Calu3 (cell line): Measurements from ENCODE around the gene GALNT12. TPM values are rescaled to one million over a fixed set of nuclear protein-coding genes. Genes with fewer than 3 reads are reported as not detected.

Experiments
- BruUV-seq: library from RNA; stranded (reverse); fragments of 400-500 nt; replicated peaks from 2 replicates; lab custom pipeline; 2021; lab: Mats Ljungman, UMichigan
- CTCF ChIA-PET: fragments of 300-600 bp; sonication (Branson Sonifier 250); formaldehyde crosslinking; loops from one replicate; lab custom pipeline; 2022; ENCODE audit warnings: antibody characterized with exemption; lab: Charles Lee
- DNase-seq: peaks from one replicate; pipeline ENCODE4 v3.0.0; 2022
- H3K27ac Mint-ChIP-seq: one replicate; pipeline ENCODE4 v1.8.0; 2022; ENCODE audit warnings: mixed read lengths; ENCODE audit not compliant: unreplicated experiment
- H3K27me3 Mint-ChIP-seq: one replicate; pipeline ENCODE4 v1.8.0; 2022; ENCODE audit warnings: mixed read lengths; ENCODE audit not compliant: unreplicated experiment
- H3K36me3 Mint-ChIP-seq: one replicate; pipeline ENCODE4 v1.8.0; 2022; ENCODE audit warnings: mild to moderate bottlenecking, moderate library complexity, mixed read lengths; ENCODE audit not compliant: insufficient read depth, unreplicated experiment
- H3K4me1 Mint-ChIP-seq: one replicate; pipeline ENCODE4 v1.8.0; 2022; ENCODE audit warnings: mild to moderate bottlenecking, low read depth, mixed read lengths; ENCODE audit not compliant: unreplicated experiment
- H3K4me3 Mint-ChIP-seq: one replicate; pipeline ENCODE4 v1.8.0; 2022; ENCODE audit warnings: mild to moderate bottlenecking, low read depth, moderate library complexity, mixed read lengths; ENCODE audit not compliant: unreplicated experiment
- H3K9me3 Mint-ChIP-seq: one replicate; pipeline ENCODE4 v1.8.0; 2022; ENCODE audit warnings: low read depth, mixed read lengths; ENCODE audit not compliant: unreplicated experiment
- CTCF ChIP-seq: fragments of 200-600 bp; IDR thresholded peaks from one replicate; pipeline ENCODE4 v1.8.0; 2022; ENCODE audit warnings: antibody characterized with exemption; ENCODE audit not compliant: unreplicated experiment
- intact Hi-C: fragments of 100-400 bp; cut with micrococcal nuclease; formaldehyde crosslinking; loops from one replicate; pipeline ENCODE4 v1.10.0; 2022; ENCODE audit not compliant: unreplicated experiment
- total RNA-seq: library from RNA; stranded (reverse); gene quantifications from 2 replicates; pipeline ENCODE4 v1.2.3, GENCODE V29; 2022

GALNT12 gene
- total RNA-seq, 1 experiment from 2014 or later = 49.2 TPM

- BruUV-seq = no TSS peak
- intact Hi-C loops = loop anchor here (5.0 kb wide), 1 partner anchor 169 kb away; no protein-coding TSS in a partner anchor
- Mint-ChIP-seq H3K27me3 (no peaks in the 10 kb centered on the region), H3K27ac (peak overlapping the region; percentile 73), H3K9me3 (peaks cover 4% of the 10 kb centered on the region), H3K4me3 (peak overlapping the region; percentile 84), H3K36me3 (peaks cover 30% of the 10 kb centered on the region), H3K4me1 (peaks cover 49% of the 10 kb centered on the region)
- no peak for TF ChIP-seq CTCF
- DNase-seq = peak; percentile 81
- CTCF ChIA-PET = interaction anchor here (0.5 to 1.0 kb wide), 2 partner anchors 39 to 50 kb away, joined by 3 to 4 read pairs; no protein-coding TSS in a partner anchor
Measured at GRCh38 chr9:98808411-98808815, 943 bp downstream of the GALNT12 start.

DNA sequence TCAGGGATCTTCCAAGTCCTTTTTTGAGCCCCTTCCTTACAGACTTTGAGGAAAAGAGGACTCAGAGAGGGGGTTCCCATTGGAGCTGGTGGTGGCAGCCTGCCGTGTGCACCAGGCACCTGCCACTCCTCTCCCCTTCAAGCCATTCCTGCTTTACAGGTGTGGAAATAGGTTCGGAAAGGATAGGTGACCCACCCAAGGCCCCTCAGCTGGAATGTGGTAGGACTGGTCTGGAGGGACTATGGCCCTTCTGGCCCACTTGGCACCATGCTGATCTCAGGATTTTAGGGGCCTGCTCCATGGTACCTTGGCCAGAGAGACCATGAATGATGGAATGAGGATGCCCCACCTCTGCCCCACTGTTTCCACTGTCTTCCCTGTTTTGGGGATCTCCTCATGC is 1.4 kb downstream of the GALNT12 start:
- H3K36me3 Mint-ChIP-seq = peaks cover 30% of the 10 kb centered on the region

DNA sequence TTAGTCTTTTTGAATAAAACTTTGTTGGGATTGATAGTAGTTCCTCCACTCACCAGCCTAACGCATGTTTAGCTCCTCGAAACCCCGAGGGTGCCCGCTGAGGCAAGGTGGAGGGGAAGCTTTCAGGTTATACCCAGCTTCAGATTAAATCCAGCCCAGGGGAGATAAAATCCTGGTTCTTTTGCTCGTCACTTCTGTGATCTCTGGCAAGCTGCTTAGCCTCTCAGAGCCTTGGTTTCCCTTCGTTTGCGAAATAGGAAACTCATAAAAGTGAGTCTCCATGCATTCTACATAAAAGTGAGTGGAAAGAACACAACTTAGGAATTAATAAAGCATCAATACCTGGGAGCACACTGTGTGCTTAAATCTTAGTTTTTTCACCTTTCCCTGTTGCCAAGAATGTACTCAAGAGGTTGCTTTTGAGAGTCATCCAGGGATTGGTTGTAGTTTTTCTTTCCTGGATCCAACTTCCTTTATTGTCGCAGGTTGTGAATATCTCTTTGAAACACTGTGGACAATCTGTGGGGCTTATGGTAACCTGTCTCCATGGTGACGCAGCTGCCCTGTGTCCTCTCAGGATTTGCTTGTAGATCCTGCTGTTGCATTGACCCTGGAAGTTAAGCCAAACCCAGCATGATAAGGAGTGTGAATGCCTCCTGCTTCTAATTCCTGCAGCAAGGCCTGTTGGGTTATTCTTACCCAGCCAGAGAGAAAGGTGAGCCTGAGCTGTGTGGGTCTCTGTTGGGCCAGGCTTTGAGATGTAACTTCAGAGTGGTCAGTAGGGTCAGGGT is 2.0 kb downstream of the GALNT12 start:
- H3K36me3 Mint-ChIP-seq = peaks cover 30% of the 10 kb centered on the region
- CTCF ChIA-PET = no interaction called here
- H3K4me1 Mint-ChIP-seq = peaks cover 49% of the 10 kb centered on the region

More for the DNA sequence above, 1.4 kb downstream of the GALNT12 start:
- no peak for TF ChIP-seq CTCF
- Mint-ChIP-seq H3K4me1 (peaks cover 49% of the 10 kb centered on the region), H3K27ac (peak overlapping the region; percentile 73), H3K9me3 (peaks cover 4% of the 10 kb centered on the region), H3K27me3 (no peaks in the 10 kb centered on the region), H3K4me3 (peak overlapping the region; percentile 84)
- CTCF ChIA-PET = interaction anchor here (1.0 kb wide), 1 partner anchor 39 kb away, joined by 4 read pairs; no protein-coding TSS in a partner anchor
- DNase-seq = peak; percentile 34
- BruUV-seq = TSS peak; percentile 34
- intact Hi-C loops = loop anchor here (5.0 kb wide), 1 partner anchor 168 kb away; no protein-coding TSS in a partner anchor

More for the DNA sequence above, 2.0 kb downstream of the GALNT12 start:
- no peak for TF ChIP-seq CTCF
- H3K9me3 Mint-ChIP-seq = peaks cover 4% of the 10 kb centered on the region
- peak overlapping the region; percentile 84 for H3K4me3 Mint-ChIP-seq
- BruUV-seq = no TSS peak
- H3K27me3 Mint-ChIP-seq = no peaks in the 10 kb centered on the region
- intact Hi-C loops = loop anchor here (5.0 kb wide), 1 partner anchor 168 kb away; no protein-coding TSS in a partner anchor
- DNase-seq = no peak
- H3K27ac Mint-ChIP-seq = peak overlapping the region; percentile 86
